OCI-M1 (cell line): Measurements from ENCODE around the gene IGF2.

Experiments used
- DNase-seq: peaks from one replicate; lab custom pipeline; 2025; lab: John Stamatoyannopoulos, UW

The IGF2 gene

DNA sequence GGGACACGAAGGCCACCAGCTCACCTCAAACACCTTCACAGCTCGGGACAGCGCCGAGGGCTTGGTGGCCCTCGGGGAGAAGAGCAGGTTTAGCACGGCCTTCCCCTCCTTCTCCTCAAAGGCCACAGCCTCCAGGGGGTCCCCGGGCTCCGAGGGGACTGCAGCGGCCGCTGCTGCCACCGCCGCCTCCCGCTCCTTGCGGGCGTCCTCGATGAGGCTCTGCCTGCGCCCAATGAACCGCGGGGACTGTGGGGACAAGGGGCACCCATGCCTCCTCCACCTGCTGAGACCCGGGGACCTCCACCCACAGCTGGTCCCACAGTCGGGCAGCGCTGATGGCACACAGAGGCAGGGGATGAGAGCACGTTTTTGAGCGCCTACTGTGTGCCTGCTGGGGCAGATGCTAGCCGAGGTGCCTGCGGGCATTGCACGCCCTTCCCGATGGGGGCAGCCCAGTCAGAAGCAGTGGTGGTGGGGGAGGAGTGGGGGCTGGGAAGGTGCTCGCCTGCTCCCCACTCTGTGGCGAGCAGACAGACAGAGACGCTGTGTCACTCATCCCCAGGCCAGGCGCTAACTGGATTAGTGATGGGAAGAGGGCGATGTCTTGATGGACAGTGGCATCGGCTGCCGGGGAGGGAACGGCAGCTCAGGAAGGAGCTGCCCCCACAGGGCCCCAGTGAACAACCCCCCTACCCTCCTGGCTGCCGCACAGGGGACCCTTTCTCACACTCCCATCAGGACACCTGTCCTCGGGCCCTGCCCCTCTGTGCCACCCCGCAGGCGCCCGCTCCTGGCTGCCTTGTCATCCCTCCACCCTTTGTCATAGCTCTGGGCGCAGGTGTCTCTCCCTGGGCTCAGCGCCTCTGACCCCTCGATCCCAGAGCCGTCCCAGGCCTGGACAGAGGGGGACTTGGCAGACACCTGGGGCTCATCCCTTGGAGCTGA, 30.7 kb upstream of the IGF2 start:
- DNase-seq, result no peak

DNA sequence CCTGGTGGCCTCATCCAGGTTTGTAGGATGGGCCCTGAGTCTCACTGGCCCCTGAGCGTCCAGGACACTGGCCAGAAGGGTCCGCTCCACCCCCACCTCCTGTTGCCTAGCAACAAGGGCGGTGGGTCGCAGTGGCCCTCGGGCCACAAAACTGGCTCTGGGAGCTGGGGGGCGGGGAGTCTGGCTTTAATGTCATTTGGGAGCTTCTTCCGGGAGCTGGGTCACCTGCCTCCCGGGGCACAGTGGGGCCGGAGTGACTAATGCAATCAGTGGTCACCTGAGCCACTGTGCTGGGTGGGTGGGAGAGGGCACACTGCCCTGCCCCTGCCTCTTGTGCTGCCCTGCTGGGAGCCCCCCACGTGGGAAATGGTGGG, 29.8 kb upstream of the IGF2 start:
- DNase-seq, result no peak

DNA sequence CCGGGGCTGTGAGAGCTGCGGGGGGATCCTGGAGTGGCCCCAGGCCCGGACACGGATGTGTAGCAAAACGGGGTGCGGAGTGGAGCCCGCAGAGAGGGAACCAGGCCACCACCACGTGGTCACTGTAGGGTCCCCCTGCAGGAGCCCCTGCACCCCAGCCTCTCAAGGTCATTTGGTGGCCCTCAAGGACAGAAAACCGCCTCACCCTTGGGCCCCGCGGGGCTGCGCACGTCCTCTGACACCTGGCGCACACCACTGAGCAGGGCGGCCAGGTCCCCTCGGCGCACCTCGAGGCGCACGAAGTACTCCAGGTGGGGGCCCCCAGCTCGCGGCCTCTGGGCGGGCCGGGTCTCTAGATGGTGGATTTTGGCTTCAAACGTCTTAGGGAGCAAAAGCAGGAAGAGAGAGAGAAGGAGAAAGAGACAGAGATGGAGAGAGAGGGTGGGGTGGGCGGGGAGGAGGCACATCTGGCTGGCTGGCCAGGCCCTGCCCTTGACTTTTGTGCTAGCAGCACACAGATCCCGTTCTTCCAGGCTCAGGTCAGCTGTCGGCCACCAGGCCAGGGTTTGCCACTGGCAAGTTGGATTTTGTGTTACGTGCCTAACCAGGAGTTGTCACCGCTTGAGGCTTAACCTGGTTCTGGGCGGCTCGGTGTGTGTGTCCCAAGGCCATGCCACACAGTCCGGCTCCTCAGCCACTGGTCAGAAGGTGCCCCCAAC, 29.3 kb upstream of the IGF2 start:
- no peak for DNase-seq

DNA sequence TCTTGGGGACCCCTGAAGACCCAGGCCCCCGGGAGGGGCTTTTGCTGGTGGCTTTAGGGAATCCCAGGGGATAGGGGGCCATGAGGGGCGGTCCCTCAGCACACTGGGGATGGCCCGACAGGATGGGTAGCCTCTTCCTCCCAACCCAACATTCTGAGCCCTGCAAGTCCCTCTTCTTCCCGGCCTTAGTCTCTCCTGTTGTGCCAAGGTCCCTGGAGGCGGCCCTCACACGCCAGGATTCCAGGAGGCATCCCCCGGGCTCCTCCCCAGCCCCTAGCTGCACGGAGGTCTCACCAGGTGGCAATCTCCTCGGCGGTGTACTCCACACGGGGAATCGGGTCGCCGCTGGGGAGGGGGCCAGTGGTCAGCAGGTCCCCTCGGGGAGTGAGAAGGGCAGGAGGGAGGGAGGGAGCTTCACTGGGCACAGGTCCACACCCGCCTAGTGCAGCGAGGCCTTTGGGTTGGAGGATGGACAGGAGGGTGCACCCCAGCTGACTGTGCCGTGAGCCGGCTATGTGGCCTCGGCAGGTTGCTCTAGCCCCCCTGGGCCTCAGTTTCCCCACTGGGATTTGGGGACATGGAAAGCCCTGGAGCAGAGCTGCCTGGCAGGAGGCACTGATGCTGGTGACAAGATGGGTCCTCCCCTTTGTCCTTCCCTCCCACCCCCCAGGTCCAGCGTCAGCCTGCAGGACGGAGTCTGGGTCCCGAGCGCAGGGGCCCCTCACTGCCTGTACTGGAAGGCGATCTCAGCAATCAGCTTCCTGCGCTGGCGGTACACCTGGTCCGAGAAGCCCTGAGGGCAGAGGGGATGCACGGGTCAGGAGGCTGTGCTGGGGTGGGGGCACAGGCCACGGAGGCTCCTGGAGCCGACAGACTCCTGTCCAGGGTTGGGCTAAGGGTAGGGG, 28.2 kb upstream of the IGF2 start:
- DNase-seq, result no peak

DNA sequence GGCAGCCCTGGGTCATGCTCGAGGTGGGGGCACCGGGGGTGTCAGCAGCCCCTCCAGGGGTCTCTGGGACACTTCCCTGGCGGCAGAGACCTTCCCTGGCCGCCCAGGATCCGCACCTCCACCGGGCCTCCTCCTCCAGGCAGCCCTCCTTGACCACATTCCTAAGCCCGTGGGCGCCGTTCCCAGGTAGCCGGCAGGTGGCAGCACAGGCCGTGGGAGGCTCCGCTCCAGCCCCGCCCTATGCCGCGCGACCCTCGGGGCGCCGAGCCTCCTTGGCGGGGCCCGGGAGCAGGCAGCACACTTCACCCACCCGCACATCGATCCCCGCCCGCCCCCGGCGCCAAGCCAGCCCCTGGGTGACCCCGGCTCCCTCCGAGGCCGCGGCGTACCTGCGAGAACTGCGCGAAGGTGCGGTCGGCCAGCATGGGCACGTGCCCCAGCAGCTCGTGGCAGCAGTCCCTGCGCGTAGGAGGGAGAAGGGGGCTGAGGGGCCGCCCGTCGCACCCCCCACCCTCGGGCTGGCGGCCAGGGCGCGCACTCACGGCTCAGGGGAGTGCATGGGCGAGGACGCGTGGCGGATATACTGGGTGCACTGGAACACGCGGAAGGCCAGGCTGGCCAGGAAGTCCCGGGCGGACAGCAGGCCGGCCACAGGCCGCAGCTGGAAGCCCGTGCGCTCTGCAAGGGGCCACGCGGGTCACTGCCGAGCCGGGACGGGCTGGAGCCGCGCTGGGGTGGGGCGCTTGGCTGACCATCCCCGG, 27.1 kb upstream of the IGF2 start:
- peak; percentile 19 for DNase-seq

DNA sequence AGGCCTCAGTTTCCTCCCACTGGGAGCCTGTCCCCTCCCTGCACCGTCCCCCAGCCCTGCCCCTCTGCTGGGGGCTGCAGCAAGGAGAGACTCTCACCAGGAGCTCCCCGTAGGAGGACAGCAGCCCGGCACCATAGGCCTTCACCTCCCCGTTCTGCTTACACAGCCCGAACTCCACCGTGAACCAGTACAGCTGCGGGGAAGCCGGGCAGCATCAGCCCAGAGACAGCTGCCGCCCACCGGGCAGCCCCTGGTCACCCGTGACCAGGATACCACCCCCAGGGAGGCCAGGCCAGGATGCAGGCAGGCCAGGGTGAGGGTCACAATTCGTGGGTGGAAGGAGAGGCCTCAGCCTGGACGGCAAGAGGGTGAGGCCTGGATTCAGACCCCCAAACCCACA, 26.4 kb upstream of the IGF2 start:
- DNase-seq, result no peak

DNA sequence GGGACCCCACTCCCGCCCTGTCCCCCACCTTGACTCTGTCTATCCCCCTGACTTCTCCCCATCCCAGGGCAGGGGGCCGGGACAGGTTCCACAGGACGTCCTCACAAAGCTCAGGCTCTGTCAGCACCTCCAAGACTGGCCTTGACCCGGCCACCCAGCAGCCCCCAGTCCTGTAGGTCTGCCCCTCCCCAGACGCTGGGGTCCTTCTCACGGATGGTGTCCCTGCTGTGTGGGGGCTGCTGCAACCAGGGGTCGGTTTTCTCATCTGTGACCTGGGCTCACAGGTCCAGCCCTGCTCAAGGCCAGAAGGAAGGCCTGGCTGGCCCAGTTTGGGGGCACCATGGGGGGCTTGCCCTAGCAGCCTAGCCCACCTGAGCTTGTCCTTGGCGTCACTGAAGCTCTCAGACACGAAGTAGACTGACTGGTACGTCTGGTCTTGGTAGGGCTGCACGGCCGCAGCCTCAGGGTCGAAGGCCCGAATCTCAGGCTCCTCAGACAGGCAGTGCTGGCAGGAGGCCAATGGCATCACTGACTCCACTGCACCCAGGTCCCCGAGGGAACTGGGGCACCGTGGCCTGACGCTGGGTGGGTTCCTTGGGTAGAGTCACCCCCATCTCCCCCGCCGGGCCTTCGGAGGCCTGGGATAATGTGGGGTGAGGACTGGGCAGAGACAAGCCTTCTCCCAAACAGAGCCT, 25.8 kb upstream of the IGF2 start:
- DNase-seq, result no peak

DNA sequence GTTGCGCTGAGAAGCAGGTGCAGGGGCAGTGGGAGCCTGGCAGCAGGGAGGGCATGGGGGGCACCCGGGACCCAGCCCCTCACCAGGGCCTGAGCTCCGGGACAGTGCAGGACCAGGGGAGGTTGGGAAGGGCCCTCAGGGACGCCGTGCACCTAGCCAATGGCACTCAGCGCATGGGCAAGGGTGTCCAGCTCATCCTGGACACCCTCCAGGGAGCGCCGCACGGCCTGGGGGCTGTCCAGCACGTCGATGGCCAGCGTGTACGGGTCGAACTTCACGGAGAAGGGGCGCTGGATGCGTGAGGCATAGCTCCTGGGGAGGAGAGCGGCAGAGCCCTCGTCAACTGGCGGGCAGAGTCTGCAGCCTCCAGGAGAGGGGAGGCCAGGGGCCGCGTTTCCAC, 24.9 kb upstream of the IGF2 start:
- DNase-seq, result no peak

DNA sequence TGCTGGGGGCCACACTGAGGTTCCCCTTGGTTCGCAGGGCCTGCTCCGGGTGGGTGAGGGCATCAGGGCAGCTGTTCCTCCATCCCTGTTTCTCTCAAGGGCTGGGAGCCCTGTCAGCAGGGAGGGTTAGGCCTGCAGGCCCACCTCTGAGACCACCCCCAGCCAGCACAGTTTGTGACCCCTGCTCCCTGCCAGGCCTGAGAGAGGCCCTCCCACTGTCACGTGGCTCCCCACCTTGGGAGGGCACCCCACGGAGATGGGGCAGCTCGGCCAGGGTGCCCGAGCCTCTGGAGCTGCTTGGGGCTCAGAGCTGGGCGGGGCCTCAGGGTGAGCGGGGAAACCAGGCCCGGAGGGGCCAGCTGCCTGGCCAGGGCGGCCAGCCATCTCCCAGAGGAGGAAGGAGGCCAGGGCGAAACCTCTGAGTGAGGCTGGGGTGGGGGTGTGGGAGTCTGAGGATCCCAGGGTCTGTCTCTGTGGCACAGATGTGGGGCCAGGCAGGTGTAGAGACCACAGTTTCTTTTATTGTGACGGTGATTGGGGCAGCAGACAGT, 24.3 kb upstream of the IGF2 start:
- DNase-seq, result no peak

DNA sequence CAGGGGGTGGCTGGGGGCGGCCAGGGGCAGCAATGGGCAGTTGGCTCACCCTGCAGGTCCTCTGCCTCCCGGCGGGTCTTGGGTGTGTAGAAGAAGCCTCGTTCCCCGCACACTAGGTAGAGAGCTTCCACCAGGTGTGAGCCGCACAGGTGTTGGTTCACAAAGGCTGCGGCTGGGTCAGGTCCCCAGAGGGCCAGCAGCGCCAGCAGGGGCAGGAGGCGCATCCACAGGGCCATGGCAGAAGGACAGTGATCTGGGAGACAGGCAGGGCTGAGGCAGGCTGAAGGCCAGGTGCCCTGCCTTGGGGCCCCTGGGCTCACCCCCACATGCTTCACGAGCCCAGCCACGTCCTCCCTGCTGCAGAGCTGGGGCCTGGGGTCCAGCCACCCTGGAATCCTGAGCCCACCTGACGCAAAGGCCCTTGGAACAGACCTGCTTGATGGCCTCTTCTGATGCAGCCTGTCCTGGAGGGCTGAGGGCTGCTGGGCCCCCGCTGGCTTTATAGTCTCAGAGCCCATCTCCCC, 21.6 kb upstream of the IGF2 start, which contains the start of gene INS:
INS (minus strand) TSS at position 474 of the 524 bp plus-strand sequence; CDS start at position 236, 238 bp downstream.
- DNase-seq, result no peak

DNA sequence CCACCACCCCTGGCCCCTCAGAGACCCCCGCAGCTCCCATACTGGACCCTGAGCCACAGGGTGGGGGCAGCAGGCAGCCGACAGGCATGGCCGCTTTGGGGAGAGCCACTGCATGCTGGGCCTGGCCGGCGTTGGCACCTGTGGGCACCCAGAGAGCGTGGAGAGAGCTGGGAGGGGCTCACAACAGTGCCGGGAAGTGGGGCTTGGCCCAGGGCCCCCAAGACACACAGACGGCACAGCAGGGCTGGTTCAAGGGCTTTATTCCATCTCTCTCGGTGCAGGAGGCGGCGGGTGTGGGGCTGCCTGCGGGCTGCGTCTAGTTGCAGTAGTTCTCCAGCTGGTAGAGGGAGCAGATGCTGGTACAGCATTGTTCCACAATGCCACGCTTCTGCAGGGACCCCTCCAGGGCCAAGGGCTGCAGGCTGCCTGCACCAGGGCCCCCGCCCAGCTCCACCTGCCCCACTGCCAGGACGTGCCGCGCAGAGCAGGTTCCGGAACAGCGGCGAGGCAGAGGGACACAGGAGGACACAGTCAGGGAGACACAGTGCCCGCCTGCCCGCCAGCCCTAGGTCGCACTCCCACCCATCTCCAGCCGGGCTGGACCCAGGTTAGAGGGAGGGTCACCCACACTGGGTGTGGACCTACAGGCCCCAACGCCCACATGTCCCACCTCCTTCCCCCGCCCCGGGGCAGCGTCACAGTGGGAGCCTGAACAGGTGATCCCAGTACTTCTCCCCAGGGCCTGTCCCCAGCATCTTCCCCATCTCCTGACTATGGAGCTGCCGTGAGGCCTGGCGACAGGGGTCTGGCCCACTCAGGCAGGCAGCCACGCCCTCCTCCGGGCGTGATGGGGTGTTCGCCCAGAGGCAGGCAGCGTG, 20.6 kb upstream of the IGF2 start:
- DNase-seq, result no peak

DNA sequence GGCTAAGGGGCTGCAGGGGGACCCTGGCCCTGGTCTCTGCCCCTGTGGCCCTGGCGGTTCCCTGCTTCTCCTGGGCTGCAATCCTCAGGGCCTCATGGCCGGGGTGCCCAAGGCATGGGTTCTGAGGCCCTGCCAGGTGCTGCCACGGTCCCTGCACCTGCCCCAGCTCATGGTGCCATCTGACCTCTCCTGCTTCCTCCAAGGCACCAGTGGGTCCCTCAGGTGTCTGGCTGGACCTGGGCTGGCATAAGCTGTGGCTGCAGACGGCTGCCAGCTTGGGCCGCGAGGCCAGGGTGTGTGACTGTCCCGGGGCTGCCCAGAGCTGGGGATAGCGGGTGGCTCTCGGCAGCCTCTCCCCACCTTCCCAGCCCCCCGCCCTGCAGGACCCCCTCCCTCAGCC, 19.8 kb upstream of the IGF2 start:
- DNase-seq, result no peak

DNA sequence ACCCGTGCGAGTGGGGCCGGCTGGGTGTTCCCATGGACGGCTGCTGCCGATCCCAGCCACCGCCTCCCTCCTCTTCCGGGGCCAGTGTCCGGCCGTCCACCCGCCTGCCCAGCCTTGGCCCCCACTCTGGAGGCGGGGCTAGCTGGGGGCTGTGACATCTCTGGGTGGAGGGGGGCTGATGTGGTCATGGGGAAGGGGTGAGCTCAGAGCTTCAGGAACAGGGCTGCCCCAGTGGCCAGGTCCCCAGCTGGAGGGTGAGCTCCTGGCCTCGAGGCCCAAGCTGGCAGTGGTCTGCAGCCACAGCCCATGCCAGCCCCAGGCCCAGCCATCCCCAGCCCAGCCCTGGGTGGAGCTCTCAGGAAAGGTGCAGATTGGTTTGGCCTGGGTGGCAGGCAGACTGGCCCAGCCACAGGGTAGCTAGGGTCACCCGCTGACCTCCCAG, 19.1 kb upstream of the IGF2 start:
- no peak for DNase-seq

DNA sequence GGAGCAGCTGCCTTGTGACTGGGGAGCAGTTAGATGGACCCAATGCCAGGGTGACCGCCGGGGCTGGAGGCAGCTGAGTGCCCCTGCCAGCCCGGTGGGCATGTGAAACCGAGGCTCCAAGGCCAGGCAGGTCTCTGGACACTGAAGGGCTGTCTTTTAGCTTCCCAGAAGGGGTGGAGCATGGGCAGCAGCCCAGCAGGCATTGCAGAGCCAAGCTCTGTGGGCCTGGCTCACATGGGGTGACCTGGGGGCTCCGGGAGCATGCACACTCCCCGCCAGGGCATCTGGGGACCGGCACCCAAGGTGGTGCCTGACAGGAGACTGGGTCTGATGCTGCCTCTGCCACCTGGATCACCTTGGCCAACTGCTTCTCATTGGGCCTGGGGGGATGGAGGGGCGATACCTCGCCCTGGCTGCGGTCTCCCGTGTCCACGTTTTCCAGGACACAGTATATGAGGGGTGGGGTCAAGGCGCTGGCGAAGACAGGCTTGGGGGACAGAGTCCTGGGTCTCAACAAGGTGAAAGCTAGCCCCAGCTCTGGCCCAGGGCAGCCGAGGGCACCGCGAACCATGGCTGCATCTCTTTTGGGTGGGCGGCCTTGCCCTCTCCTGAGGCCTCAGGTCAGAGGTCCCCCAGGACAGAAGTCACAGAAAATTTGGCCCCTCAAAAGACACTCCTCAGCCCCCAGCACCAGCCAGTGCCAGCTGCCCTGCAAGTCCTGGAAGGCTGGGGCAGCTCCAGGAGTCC, 18.3 kb upstream of the IGF2 start:
- no peak for DNase-seq

DNA sequence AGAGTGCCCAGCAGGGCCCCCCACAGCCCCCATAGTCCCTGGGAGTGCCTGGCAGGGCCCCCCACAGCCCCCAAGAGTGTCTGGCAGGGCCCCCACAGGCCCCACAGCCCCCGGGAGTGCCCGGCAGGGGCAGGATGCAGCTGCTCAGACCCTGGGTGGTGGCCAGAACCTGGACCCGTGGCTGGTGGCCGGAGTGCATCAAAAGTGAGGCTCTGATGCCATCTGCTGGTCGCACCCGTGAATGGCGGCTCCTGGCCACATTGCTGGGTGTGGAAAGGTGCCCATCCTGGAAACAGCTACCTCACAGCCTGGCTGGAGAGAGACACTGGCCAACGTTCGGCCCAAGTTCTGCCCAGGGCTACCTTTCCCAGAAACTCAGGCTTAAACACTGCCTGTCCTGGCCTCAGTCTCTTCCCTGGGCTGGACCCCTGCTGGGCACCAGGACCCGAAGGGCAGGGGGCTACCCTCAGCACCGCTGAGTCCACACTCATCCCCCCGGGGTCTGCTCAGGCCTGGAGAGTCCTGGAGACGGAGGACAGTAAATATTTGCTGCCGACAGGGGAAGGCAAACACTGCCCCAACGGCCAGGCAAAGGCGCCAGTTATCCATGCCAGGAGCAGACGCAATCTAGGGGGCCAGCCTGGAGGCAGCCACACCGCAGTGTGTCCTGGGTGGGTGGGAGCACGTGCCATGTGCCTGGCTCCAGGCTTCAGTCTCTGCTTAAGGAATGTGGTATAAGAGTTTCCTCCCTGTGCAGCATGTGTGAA, 17.4 kb upstream of the IGF2 start:
- DNase-seq, result peak; percentile 74

DNA sequence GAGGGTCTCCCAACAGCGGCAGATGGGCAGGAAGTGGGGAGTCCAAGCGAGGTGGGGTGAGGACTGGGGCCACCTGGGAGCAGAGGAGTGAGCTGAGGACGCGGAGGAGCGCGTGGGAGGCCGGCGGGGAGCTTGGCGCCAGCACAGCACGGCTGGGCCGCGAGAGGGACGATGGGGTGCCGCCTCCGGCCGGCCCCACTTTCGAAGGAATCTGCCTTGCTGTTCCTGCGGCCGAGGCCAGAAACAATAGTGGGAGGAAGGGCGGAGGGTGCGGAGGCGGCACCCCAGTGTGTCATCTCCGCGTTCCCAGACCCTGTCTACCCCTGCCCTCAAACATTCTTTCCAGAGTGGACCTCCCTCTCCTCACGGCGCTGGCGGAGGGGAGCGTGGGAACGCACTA, 16.3 kb upstream of the IGF2 start:
- no peak for DNase-seq

DNA sequence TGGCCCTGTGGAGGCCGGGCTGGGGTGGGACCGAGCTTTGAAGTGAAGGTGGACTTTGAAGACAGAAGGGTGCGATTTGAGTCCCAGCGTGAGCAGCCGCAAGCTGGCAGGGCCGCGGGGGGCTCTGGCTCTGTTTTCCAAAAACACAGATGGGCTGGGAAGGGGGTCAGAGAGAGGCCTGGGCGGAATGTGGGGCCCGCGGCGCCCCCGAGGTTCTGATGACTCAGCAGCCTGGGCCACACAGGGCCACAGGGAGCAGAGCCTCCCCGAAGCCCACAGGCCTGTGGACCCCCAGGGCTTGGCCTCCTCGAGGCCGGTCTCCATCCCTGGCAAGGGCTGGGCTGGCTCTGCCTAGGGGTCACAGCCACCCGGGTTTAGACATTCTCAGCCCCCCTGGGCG, 15.7 kb upstream of the IGF2 start:
- DNase-seq, result no peak

DNA sequence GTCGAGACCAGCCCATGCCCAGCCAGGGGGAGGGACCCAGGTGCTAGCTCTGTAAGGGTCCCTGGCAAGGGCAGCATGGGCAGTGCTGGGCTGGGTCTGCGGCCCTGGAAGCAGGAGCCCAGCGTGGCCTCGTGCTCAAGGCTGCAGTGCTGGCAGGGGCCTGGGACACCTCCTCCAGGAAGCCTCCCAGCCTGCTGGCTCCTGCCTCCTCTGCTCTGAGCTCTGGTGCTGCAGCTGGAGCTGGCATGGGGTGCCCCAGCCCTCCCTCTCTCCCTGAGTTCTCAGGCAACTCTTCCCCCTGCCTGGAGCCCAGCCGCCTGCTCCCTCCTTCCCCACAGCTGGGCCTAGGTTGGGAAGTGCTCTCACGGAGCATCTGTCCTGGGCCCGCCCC, 15.0 kb upstream of the IGF2 start:
- DNase-seq, result no peak
